ENCODE results near the gene TMEM125. TPM values are rescaled to one million over a fixed set of nuclear protein-coding genes. Genes with fewer than 3 reads are reported as not detected.

Gene TMEM125
- total RNA-seq, 2 donors from 2014 or later = 18.3 to 29.9 TPM

DNA sequence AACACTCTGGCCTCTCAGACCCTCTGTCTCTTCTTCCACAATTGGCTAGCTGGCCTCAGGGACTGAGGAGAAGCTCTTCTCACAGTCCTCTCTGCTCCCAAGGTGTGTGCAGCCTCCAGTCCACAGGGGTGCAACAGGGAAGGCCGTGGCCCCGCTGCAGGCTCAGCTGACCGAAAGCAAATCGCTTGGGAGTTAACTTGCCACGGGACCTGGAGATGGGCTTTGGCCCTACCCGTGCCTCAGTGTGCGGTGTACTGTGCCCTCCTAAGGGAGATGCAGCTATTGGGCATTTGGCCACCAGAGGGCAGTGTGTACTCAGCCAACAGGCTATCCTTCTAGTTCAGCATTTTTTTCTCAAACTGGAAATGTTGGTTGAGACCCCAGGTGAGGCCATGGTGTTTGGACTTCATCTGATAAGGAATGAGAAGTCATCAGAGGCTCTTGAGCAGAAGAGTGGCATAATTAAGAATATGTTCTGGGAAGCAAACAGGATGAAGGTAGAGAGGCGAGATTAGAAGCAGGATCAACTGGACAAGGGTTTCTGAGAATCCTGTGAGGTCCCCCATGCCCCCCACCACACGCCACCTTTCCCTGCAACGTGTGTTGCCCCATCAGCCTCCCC lies 42.5 kb upstream of the TMEM125 start:
- intact Hi-C loops (cut with DNase I) = loop anchor here (1.0 to 10.0 kb wide), 2 partner anchors 188 to 298 kb away; no protein-coding TSS in a partner anchor

DNA sequence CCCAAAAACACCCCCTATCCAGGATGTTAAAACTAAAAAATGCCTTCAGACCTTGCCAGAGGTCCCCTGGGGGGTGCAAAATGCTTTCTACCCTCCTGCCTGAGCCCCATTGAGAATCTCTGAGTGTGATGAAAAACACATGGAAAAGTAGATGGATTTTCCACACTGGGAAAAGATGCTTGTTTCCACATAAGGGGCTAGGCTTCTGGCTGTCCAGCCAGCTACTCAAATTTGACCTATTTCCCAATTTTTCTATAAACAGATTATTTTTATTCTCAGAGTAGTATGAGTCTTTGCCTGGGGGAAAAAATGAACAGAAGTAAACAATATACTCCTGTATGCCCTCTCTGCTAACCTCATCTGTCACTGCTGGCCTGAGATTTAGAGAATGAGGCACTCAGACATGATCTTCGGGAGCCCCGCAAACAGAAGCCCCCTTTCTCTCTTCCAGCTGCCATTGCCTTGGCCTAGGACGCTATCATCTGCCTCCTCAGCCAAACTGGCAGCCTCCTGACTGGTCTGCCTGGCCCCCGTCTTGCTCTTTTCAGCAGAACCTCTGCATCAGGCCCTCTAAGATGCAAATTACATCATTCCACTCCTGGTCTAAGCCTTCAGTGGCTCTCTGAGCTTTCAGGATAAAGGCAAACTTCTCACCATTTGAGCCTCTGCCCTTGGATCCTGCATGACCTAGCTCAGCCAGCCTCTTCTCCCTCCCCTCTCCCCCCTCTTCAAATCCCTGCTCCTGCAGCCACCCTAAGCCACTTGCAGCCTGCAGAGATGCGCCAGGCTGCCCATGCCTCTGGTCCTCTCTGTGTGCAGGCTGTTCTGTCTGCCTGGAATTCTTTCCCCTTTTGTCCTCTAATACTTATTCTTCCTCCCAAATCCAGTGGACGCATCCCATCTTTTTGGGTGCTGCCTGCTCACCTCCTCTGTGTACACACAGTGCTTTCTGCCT lies 39.7 kb upstream of the TMEM125 start:
- H3K9me3 ChIP-seq = no peaks in the 10 kb centered on the region
- no peak for TF ChIP-seq POLR2A (IDR thresholded peaks at IDR 0.05)
- TF ChIP-seq, protein P1, sequence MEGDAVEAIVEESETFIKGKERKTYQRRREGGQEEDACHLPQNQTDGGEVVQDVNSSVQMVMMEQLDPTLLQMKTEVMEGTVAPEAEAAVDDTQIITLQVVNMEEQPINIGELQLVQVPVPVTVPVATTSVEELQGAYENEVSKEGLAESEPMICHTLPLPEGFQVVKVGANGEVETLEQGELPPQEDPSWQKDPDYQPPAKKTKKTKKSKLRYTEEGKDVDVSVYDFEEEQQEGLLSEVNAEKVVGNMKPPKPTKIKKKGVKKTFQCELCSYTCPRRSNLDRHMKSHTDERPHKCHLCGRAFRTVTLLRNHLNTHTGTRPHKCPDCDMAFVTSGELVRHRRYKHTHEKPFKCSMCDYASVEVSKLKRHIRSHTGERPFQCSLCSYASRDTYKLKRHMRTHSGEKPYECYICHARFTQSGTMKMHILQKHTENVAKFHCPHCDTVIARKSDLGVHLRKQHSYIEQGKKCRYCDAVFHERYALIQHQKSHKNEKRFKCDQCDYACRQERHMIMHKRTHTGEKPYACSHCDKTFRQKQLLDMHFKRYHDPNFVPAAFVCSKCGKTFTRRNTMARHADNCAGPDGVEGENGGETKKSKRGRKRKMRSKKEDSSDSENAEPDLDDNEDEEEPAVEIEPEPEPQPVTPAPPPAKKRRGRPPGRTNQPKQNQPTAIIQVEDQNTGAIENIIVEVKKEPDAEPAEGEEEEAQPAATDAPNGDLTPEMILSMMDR (IDR thresholded peaks at IDR 0.05) = no peak
- no peak for TF ChIP-seq POLR2AphosphoS5 (IDR thresholded peaks at IDR 0.05)
- 81% methylated on average over 6 of the region's 6 CpGs for WGBS
- no peak for DNase-seq (ENCODE audit: low spot score)
- H3K36me3 ChIP-seq = no peaks in the 10 kb centered on the region
- intact Hi-C loops (cut with DNase I) = loop anchor here (10.0 kb wide), 1 partner anchor 295 kb away; no protein-coding TSS in a partner anchor
- peak overlapping the region in 1 of 2 donors; percentile 42 for H3K27ac ChIP-seq
- no peaks in the 10 kb centered on the region for H3K27me3 ChIP-seq (replicated peaks; ENCODE audit: insufficient read depth)
- no peak overlapping the region for H3K4me3 ChIP-seq
- H3K4me1 ChIP-seq (replicated peaks) = peaks cover 15% of the 10 kb centered on the region

More for the DNA sequence above, 42.5 kb upstream of the TMEM125 start:
- Histone ChIP-seq H3K9me3 (no peaks in the 10 kb centered on the region), H3K4me3 (no peak overlapping the region), H3K4me1 (replicated peaks) (peaks cover 6% of the 10 kb centered on the region), H3K27ac (no peak overlapping the region), H3K27me3 (replicated peaks; ENCODE audit: insufficient read depth) (no peaks in the 10 kb centered on the region), H3K36me3 (no peaks in the 10 kb centered on the region)
- peak; percentile 68 for TF ChIP-seq POLR2AphosphoS5 (IDR thresholded peaks at IDR 0.05)
- no peak for TF ChIP-seq POLR2A (IDR thresholded peaks at IDR 0.05)
- TF ChIP-seq, protein P1 (IDR thresholded peaks at IDR 0.05) = peak; percentile 95 to 97 (median 96)
- peak; percentile 83 for DNase-seq (ENCODE audit: low spot score)
- WGBS = 15% methylated on average over 10 of the region's 10 CpGs

DNA sequence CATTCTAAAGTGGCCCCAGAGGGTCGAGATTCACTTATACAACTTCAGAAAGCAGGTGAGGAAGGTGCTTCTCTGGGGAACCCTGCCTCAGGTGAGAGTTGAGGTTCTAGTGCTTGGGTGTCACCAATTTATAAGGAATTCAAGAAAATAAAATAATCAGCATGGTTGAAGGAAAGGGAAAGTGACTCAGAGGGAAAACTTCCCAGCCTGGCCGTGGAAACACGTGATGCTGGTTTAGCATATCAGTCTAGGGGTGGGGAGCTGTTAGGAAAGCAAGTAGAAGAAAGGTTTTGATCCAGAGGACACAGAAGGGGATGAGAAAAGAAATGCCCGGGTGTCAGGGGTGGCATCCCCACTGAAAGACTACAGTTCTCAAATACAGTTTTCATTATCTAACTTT lies 37.7 kb upstream of the TMEM125 start:
- TF ChIP-seq POLR2A (IDR thresholded peaks at IDR 0.05) = no peak
- TF ChIP-seq, protein P1 (IDR thresholded peaks at IDR 0.05) = no peak
- TF ChIP-seq POLR2AphosphoS5 (IDR thresholded peaks at IDR 0.05) = no peak
- intact Hi-C loops (cut with DNase I) = no loop called here
- H3K4me1 ChIP-seq (replicated peaks) = peaks cover 15% of the 10 kb centered on the region

DNA sequence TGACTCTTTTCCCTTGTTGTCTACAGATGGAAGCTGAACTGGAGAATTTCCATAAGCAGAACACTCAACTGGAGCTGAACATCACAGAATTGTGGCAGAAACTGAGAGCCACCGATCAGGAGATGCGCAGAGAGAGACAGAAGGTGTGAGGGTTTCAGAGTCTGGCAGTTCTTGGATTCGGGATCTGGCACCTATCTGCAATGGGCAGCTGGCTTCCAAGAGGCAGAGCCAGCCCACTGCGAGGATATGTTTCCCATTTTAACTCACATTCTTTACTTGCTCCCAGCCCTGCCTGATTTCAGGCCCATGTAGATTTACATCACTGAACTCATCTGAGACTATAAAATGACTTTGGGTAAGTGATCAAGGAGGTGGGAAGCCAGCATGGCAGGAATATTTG lies 37.3 kb upstream of the TMEM125 start:
- no peaks in the 10 kb centered on the region for H3K27me3 ChIP-seq (replicated peaks; ENCODE audit: insufficient read depth)
- intact Hi-C loops (cut with DNase I) = no loop called here
- no peaks in the 10 kb centered on the region for H3K9me3 ChIP-seq
- peaks cover 10% of the 10 kb centered on the region for H3K4me1 ChIP-seq (replicated peaks)
- WGBS = 75% methylated on average over 4 of the region's 4 CpGs
- no peak overlapping the region for H3K4me3 ChIP-seq
- DNase-seq (ENCODE audit: low spot score) = no peak
- H3K27ac ChIP-seq = no peak overlapping the region
- TF ChIP-seq, protein P1 (IDR thresholded peaks at IDR 0.05) = no peak
- TF ChIP-seq POLR2A (IDR thresholded peaks at IDR 0.05) (no peak), POLR2AphosphoS5 (IDR thresholded peaks at IDR 0.05) (no peak)
- H3K36me3 ChIP-seq = no peaks in the 10 kb centered on the region

More for the DNA sequence above, 37.7 kb upstream of the TMEM125 start:
- Histone ChIP-seq H3K27me3 (replicated peaks; ENCODE audit: insufficient read depth) (no peaks in the 10 kb centered on the region), H3K4me3 (no peak overlapping the region), H3K9me3 (no peaks in the 10 kb centered on the region), H3K27ac (no peak overlapping the region), H3K36me3 (no peaks in the 10 kb centered on the region)
- 70% methylated on average over 4 of the region's 4 CpGs for WGBS
- DNase-seq (ENCODE audit: low spot score) = no peak

Data from prostate gland (tissue), 2 donors.